Suprapubic skin (tissue), 4 donors: ENCODE data around the gene DLG3.

ENCODE experiments used
- CTCF ChIP-seq, 2 donors: fragments of 200-600 bp in 1 of 2; fragments of 450-650 bp in 1 of 2; sonication (generic) in 1 of 2; IDR thresholded peaks; one replicate each; pipeline ENCODE4 v1.5.1; 2016 to 2019; ENCODE audit warnings: antibody characterized with exemption in 2 of 2, mild to moderate bottlenecking in 1 of 2, moderate library complexity in 1 of 2
- EP300 ChIP-seq: sonication (generic); formaldehyde crosslinking; IDR thresholded peaks from one replicate; pipeline ENCODE4 v1.6.1; 2017; ENCODE audit warnings: antibody characterized with exemption
- POLR2A ChIP-seq, 2 donors: fragments of 450-650 bp; IDR thresholded peaks; one replicate each; pipeline ENCODE4 v1.6.1; 2017; ENCODE audit warnings: antibody characterized with exemption in 2 of 2, mild to moderate bottlenecking in 2 of 2, moderate library complexity in 2 of 2
- POLR2AphosphoS5 ChIP-seq, 3 donors: sonication (generic); formaldehyde crosslinking; IDR thresholded peaks; one replicate each; pipeline ENCODE4 v1.6.1; 2017; ENCODE audit warnings: antibody characterized with exemption in 3 of 3

GRCh38 chrX:70461026-70461425 is 16.4 kb downstream of the DLG3 start:
- TF ChIP-seq CTCF (IDR thresholded peaks at IDR 0.05), result no peak
- no peak for TF ChIP-seq POLR2AphosphoS5 (IDR thresholded peaks at IDR 0.05)
- TF ChIP-seq POLR2A (IDR thresholded peaks at IDR 0.05), result no peak
- TF ChIP-seq EP300, result no peak
